Right hindlimb (tissue), 1 donor: ENCODE data around the gene SUCLG2.
"Not testable (repeated sequence)": the region's sequence is repeated elsewhere in the genome, so short reads cannot be mapped to it uniquely, and the experiment has no call there.

ENCODE experiments used
- DNase-seq: peaks from one replicate; pipeline ENCODE4 v3.0.0-alpha.2; 2018

The SUCLG2 gene

GRCh38 chr3:67602816-67603215 lies 51.6 kb downstream of the SUCLG2 start:
- DNase-seq = no peak

GRCh38 chr3:67601919-67602608 lies 52.3 kb downstream of the SUCLG2 start:
- DNase-seq = no peak

DNA sequence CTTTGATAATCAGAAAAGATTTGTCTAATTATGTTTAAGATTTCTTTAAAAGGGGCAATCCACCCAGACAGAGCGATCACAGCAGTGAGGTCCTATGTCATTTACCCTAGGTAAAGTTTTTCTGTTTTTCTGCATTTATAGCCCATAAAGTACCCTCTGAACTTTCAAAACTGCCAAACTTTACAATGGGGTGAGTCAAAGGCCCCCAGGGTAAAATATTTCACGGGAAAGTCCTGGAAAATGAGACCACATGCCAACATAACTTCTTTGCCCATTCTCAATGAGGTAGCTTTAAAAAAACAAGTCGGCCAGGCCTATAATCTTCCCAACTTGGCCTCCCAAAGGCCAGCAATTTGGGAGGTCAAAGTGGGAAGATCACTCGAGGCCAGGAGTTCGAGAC lies 53.0 kb downstream of the SUCLG2 start:
- DNase-seq = no peak

- no peak for DNase-seq
Measured at GRCh38 chr3:67599821-67600220, 54.6 kb downstream of the SUCLG2 start.

DNA sequence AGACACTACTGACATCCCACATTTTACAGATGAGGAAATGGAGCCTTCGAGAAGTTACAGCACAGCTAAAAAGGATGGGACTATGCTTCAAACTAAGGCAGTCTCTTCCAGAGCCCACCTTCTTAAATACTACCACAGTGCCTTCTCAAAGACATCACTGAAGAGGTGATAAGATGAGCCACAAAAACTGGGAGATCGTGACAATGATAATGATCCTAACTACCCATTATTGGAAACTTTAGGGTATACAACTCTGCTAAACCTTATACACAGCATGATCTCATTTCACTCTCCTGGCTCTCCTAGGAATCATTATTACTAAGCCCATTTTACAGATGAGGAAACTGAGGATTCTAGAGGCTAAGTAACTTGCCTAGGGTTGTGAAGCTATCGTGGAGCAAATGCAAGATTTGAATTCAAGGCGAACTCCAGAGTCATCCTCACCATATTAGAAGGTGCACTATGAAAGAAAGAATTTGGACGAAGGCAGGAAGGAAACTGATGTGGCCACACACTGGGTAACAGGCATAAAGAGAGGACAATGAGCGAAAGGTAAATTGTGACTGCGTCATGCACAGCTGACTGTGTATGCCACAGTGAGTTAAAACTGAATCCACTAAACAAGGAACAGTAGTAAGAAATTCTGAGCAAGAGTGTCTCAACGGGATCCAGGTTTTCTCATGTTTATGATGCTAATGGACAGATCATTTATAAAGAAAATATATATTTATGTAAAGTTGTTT lies 55.4 kb downstream of the SUCLG2 start:
- no peak for DNase-seq

DNA sequence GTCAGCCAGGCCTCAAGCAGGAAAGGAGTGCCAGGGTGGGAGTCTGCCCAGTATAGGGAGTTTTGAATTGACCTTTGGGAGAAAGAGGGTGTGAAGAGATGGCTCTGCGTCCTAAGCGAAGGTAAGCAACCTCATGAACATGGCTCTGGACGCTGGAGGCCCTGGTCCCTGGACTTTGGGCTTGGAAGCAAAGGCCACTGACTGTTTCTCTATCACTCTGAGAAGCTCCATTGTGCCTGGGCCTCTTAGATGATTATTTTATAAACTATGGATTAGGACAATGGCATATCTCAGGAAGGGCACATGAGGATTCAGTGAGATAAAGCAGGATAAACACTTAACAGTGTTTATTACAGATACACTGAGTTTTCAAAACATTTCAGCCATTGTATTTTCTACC lies 59.0 kb downstream of the SUCLG2 start:
- no peak for DNase-seq

DNA sequence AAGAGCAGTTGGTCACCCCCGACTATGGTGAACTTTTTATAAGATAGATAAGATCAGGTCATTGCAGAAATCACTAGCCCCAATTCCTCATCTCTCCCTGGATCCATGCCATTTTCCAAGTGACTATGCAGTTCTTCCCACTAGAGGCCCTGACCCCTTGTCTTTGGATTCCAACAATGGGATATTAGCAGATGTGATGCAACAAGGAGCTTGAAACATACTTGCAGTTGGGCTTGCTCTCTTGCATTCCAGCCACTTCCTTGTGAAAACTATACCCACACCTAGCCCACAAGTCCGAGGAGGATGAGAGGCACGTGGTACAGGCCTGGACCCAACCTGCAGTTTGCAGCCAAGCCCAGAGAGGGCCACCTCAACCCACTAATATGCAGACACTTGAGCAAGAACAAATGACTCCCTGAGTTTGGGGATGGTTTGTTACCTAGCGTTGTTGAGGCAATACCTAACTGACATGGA lies 60.6 kb downstream of the SUCLG2 start:
- DNase-seq = no peak

- DNase-seq = no peak
Measured at GRCh38 chr3:67592057-67592456, 62.4 kb downstream of the SUCLG2 start.

- no peak for DNase-seq
Measured at GRCh38 chr3:67587811-67588210, 66.6 kb downstream of the SUCLG2 start.

- no peak for DNase-seq
Measured at GRCh38 chr3:67587301-67587700, 67.1 kb downstream of the SUCLG2 start.

GRCh38 chr3:67584608-67585007 lies 69.8 kb downstream of the SUCLG2 start:
- DNase-seq = not testable (repeated sequence)

GRCh38 chr3:67580430-67581000 lies 73.9 kb downstream of the SUCLG2 start:
- no peak for DNase-seq

DNA sequence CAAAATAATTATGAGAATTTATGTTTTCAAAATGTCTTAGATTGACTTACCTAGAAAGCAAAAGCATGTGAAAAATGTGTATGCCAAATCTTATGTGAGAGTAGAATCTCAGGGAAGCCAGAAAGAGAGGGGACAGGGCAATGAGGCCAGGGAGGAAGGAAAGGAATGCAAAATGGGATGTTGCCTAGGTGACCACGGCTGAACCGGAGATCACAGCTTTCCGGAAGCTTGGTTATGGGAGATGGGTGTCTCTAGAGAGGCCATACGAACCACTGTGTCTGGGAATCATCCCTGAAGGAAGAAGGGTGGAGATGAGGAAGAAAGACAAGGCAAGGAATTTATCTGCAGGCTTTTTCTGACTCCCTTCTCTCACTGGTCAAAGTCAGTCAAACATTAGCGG lies 76.0 kb downstream of the SUCLG2 start:
- no peak for DNase-seq

GRCh38 chr3:67576441-67576840 lies 78.0 kb downstream of the SUCLG2 start:
- DNase-seq = no peak

- DNase-seq = no peak
Measured at GRCh38 chr3:67569324-67569723, 85.1 kb downstream of the SUCLG2 start.

DNA sequence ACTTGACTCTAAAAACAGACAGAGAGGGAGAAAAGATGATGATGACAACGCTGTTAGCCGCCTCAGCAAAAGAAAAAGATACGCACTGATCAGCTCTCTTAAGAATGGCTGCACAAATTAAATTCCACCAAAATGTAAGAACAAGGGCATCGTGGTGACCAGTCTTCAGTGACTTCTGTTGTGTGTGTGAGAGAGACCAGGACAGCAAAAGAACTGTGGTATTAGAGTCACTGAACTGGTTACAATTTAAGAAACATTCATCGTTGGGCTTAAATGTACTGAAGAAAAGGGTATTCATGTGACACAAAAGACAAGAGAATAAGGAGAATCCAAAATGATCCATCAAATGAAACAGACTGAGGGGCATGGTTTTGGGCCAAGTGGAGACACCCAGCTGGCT lies 86.5 kb downstream of the SUCLG2 start:
- DNase-seq = no peak

GRCh38 chr3:67564973-67565372 lies 89.4 kb downstream of the SUCLG2 start:
- no peak for DNase-seq

GRCh38 chr3:67564008-67564407 lies 90.4 kb downstream of the SUCLG2 start:
- no peak for DNase-seq

GRCh38 chr3:67561667-67562394 lies 92.6 kb downstream of the SUCLG2 start:
- DNase-seq = no peak

GRCh38 chr3:67561266-67561665 lies 93.1 kb downstream of the SUCLG2 start:
- no peak for DNase-seq

GRCh38 chr3:67559029-67559605 lies 95.3 kb downstream of the SUCLG2 start:
- DNase-seq = no peak

DNA sequence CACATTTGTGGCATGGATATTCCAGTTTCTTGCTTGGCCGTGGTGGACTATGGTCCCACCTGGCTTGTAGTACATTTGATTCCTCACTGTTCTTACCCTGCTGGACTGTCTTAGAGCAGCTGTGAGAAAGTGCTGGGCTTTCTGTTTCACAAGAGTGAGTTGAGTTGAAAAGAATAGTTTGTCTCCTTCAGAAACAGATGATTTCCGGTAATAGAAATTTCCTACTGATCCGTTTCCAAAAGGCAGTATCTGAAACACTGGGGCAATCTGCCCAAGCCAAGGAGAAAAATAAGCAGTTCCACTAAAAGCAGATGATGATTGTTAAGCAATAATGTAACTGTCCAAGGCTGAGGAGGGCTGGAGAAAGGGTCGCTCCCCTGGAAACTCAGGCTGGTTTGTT lies 96.0 kb downstream of the SUCLG2 start:
- DNase-seq = no peak

- DNase-seq = no peak
Measured at GRCh38 chr3:67557848-67558355, 96.5 kb downstream of the SUCLG2 start.
